ENCODE measurements around the gene DNM2. TPM values are rescaled to one million over a fixed set of nuclear protein-coding genes. Genes with fewer than 3 reads are reported as not detected.
"Not testable (repeated sequence)": the region's sequence is repeated elsewhere in the genome, so short reads cannot be mapped to it uniquely, and the experiment has no call there.

Gene DNM2
- total RNA-seq, 1 donor from 2014 or later = 129 TPM

- Histone ChIP-seq H4K20me1 (ENCODE audit: insufficient read depth, low read length) (peaks cover 6% of the 10 kb centered on the region), H3K9ac (ENCODE audit: low read length) (peak overlapping the region; percentile 92), H3K79me2 (ENCODE audit: insufficient read depth, low read length) (peaks cover 5% of the 10 kb centered on the region), H3K4me2 (ENCODE audit: low read length) (peak overlapping the region; percentile 94), H3K36me3 (ENCODE audit: insufficient read depth, low read length) (no peaks in the 10 kb centered on the region), H3K9me3 (ENCODE audit: insufficient read depth, low read depth, low read length) (peaks cover 8% of the 10 kb centered on the region), H3K4me3 (ENCODE audit: insufficient read depth, low read depth, low read length) (peak overlapping the region; percentile 73), H3K4me1 (ENCODE audit: insufficient read depth, low read length) (peaks cover 15% of the 10 kb centered on the region), H3K27ac (ENCODE audit: low read depth, low read length) (peak overlapping the region; percentile 98), H2AFZ (ENCODE audit: low read depth, low read length) (peak overlapping the region; percentile 89), H3K27me3 (ENCODE audit: insufficient read depth, low read length) (no peaks in the 10 kb centered on the region)
- H3K9me3 Mint-ChIP-seq (ENCODE audit: unreplicated experiment) = peaks cover 9% of the 10 kb centered on the region
- TF ChIP-seq EZH2 (IDR thresholded peaks at IDR 0.05; ENCODE audit: insufficient read depth, low read length) (no peak), CTCF (IDR thresholded peaks at IDR 0.05; ENCODE audit: insufficient read depth, low read depth, low read length) (no peak)
- H3K4me3 Mint-ChIP-seq (ENCODE audit: unreplicated experiment) = peak overlapping the region; percentile 85
- DNase-seq (ENCODE audit: low read depth) (peak; percentile 65), FAIRE-seq (no peak)
- H3K27ac Mint-ChIP-seq (ENCODE audit: unreplicated experiment) = peak overlapping the region; percentile 100
- H3K27me3 Mint-ChIP-seq (ENCODE audit: low read depth, unreplicated experiment) = peaks cover 1% of the 10 kb centered on the region
- peaks cover 3% of the 10 kb centered on the region for H3K4me1 Mint-ChIP-seq (ENCODE audit: low read depth, unreplicated experiment)
- peaks cover 4% of the 10 kb centered on the region for H3K36me3 Mint-ChIP-seq (ENCODE audit: low read depth, unreplicated experiment)
These were observed 118.8 kb downstream of the DNM2 start for GRCh38 chr19:10836479-10837330.

- H3K36me3 ChIP-seq (ENCODE audit: insufficient read depth, low read length); H3K27ac Mint-ChIP-seq (ENCODE audit: unreplicated experiment); H3K27me3 ChIP-seq (ENCODE audit: insufficient read depth, low read length); H3K27ac ChIP-seq (ENCODE audit: low read depth, low read length); H3K27me3 Mint-ChIP-seq (ENCODE audit: low read depth, unreplicated experiment); H3K4me1 Mint-ChIP-seq (ENCODE audit: low read depth, unreplicated experiment); H3K9me3 ChIP-seq (ENCODE audit: insufficient read depth, low read depth, low read length); H3K4me3 Mint-ChIP-seq (ENCODE audit: unreplicated experiment); H3K9me3 Mint-ChIP-seq (ENCODE audit: unreplicated experiment); FAIRE-seq; H4K20me1 ChIP-seq (ENCODE audit: insufficient read depth, low read length); H3K79me2 ChIP-seq (ENCODE audit: insufficient read depth, low read length); H3K36me3 Mint-ChIP-seq (ENCODE audit: low read depth, unreplicated experiment); H3K4me2 ChIP-seq (ENCODE audit: low read length); H3K4me3 ChIP-seq (ENCODE audit: insufficient read depth, low read depth, low read length); H3K9ac ChIP-seq (ENCODE audit: low read length); DNase-seq (ENCODE audit: low read depth); H2AFZ ChIP-seq (ENCODE audit: low read depth, low read length): not testable (repeated sequence)
- peaks cover 15% of the 10 kb centered on the region for H3K4me1 ChIP-seq (ENCODE audit: insufficient read depth, low read length)
These were observed 119.8 kb downstream of the DNM2 start for GRCh38 chr19:10837649-10838048.

- Histone ChIP-seq H3K4me2 (ENCODE audit: low read length) (no peak overlapping the region), H3K79me2 (ENCODE audit: insufficient read depth, low read length) (peaks cover 5% of the 10 kb centered on the region), H3K4me3 (ENCODE audit: insufficient read depth, low read depth, low read length) (no peak overlapping the region), H3K4me1 (ENCODE audit: insufficient read depth, low read length) (peaks cover 15% of the 10 kb centered on the region), H3K9me3 (ENCODE audit: insufficient read depth, low read depth, low read length) (peaks cover 8% of the 10 kb centered on the region), H3K36me3 (ENCODE audit: insufficient read depth, low read length) (no peaks in the 10 kb centered on the region), H3K27ac (ENCODE audit: low read depth, low read length) (no peak overlapping the region), H4K20me1 (ENCODE audit: insufficient read depth, low read length) (peaks cover 6% of the 10 kb centered on the region), H3K27me3 (ENCODE audit: insufficient read depth, low read length) (no peaks in the 10 kb centered on the region), H3K9ac (ENCODE audit: low read length) (no peak overlapping the region), H2AFZ (ENCODE audit: low read depth, low read length) (no peak overlapping the region)
- peaks cover 9% of the 10 kb centered on the region for H3K9me3 Mint-ChIP-seq (ENCODE audit: unreplicated experiment)
- DNase-seq (ENCODE audit: low read depth) = no peak
- H3K36me3 Mint-ChIP-seq (ENCODE audit: low read depth, unreplicated experiment) = peaks cover 2% of the 10 kb centered on the region
- FAIRE-seq = no peak
- TF ChIP-seq CTCF (IDR thresholded peaks at IDR 0.05; ENCODE audit: insufficient read depth, low read depth, low read length) (no peak), EZH2 (IDR thresholded peaks at IDR 0.05; ENCODE audit: insufficient read depth, low read length) (no peak)
- H3K27ac Mint-ChIP-seq (ENCODE audit: unreplicated experiment) = no peak overlapping the region
- H3K4me3 Mint-ChIP-seq (ENCODE audit: unreplicated experiment) = peak overlapping the region; percentile 54
- peaks cover 3% of the 10 kb centered on the region for H3K27me3 Mint-ChIP-seq (ENCODE audit: low read depth, unreplicated experiment)
- H3K4me1 Mint-ChIP-seq (ENCODE audit: low read depth, unreplicated experiment) = peaks cover 3% of the 10 kb centered on the region
These were observed 120.5 kb downstream of the DNM2 start for GRCh38 chr19:10838377-10838776.

Data from astrocyte (in vitro differentiated cells and primary cell).